Neutrophil (primary cell): ENCODE results near the gene MARVELD1.

Experiments used
- H3K27ac ChIP-seq: fragments of 200-600 bp; sonication (generic); 2 replicates; pipeline ENCODE4 v1.5.1; 2016; ENCODE audit warnings: mild to moderate bottlenecking, moderate library complexity
- H3K27me3 ChIP-seq: fragments of 200-600 bp; sonication (generic); 2 replicates; pipeline ENCODE4 v1.6.0; 2016; ENCODE audit warnings: mild to moderate bottlenecking
- H3K36me3 ChIP-seq: fragments of 200-600 bp; sonication (generic); 2 replicates; pipeline ENCODE4 v1.5.1; 2017
- H3K4me1 ChIP-seq, 2 experiments: fragments of 200-600 bp in 1 of 2; sonication (generic) in 1 of 2; 1 replicate in 1 of 2; 2 replicates in 1 of 2; pipeline versions ENCODE4 v1.5.1 to v1.6.1; 2013 to 2016; ENCODE audit warnings: low read depth in 1 of 2, low read length in 1 of 2, mild to moderate bottlenecking in 1 of 2, moderate library complexity in 1 of 2; ENCODE audit not compliant: control insufficient read depth in 1 of 2, insufficient read depth in 1 of 2
- H3K4me3 ChIP-seq, 2 experiments: fragments of 200-600 bp in 1 of 2; sonication (generic) in 1 of 2; 1 replicate in 1 of 2; 2 replicates in 1 of 2; pipeline ENCODE4 v1.5.1; 2013 to 2016; ENCODE audit warnings: low read depth in 1 of 2, low read length in 1 of 2, mild to moderate bottlenecking in 1 of 2, moderate library complexity in 1 of 2
- H3K9me3 ChIP-seq: fragments of 200-600 bp; sonication (generic); 2 replicates; pipeline ENCODE4 v1.5.1; 2016
- CTCF ChIP-seq: fragments of 200-600 bp; sonication (generic); IDR thresholded peaks from 2 replicates; pipeline ENCODE4 v1.5.1; 2016; ENCODE audit warnings: antibody characterized with exemption

Gene MARVELD1

GRCh38 chr10:97701438-97702069 is 12.0 kb upstream of the MARVELD1 start:
- Histone ChIP-seq H3K36me3 (no peaks in the 10 kb centered on the region), H3K4me1 (peaks cover 5 to 6% of the 10 kb centered on the region in 2 experiments), H3K4me3 (no peak overlapping the region), H3K27me3 (no peaks in the 10 kb centered on the region), H3K27ac (no peak overlapping the region), H3K9me3 (no peaks in the 10 kb centered on the region)
- TF ChIP-seq CTCF = peak; percentile 54

GRCh38 chr10:97703398-97704067 is 10.0 kb upstream of the MARVELD1 start:
- Histone ChIP-seq H3K9me3 (no peaks in the 10 kb centered on the region), H3K4me3 (no peak overlapping the region)
- no peak for TF ChIP-seq CTCF

GRCh38 chr10:97704341-97704740 is 9.2 kb upstream of the MARVELD1 start:
- no peak for TF ChIP-seq CTCF
- H3K27ac ChIP-seq = no peak overlapping the region
- no peaks in the 10 kb centered on the region for H3K36me3 ChIP-seq
- H3K27me3 ChIP-seq = no peaks in the 10 kb centered on the region
- H3K4me1 ChIP-seq = peaks cover 5 to 6% of the 10 kb centered on the region in 2 experiments
- H3K9me3 ChIP-seq = no peaks in the 10 kb centered on the region
- H3K4me3 ChIP-seq = no peak overlapping the region

More at GRCh38 chr10:97703398-97704067, 10.0 kb upstream of the MARVELD1 start:
- no peak overlapping the region for H3K27ac ChIP-seq
- no peaks in the 10 kb centered on the region for H3K27me3 ChIP-seq
- no peaks in the 10 kb centered on the region for H3K36me3 ChIP-seq
- peaks cover 5 to 6% of the 10 kb centered on the region in 2 experiments for H3K4me1 ChIP-seq

GRCh38 chr10:97705006-97705670 is 8.4 kb upstream of the MARVELD1 start:
- Histone ChIP-seq H3K27ac (no peak overlapping the region), H3K36me3 (no peaks in the 10 kb centered on the region), H3K4me3 (no peak overlapping the region), H3K4me1 (peaks cover 5 to 6% of the 10 kb centered on the region in 2 experiments), H3K27me3 (no peaks in the 10 kb centered on the region), H3K9me3 (no peaks in the 10 kb centered on the region)
- no peak for TF ChIP-seq CTCF

- Histone ChIP-seq H3K4me1 (peaks cover 7% of the 10 kb centered on the region in 2 experiments), H3K36me3 (no peaks in the 10 kb centered on the region), H3K27ac (no peak overlapping the region), H3K9me3 (no peaks in the 10 kb centered on the region), H3K4me3 (no peak overlapping the region), H3K27me3 (no peaks in the 10 kb centered on the region)
- TF ChIP-seq CTCF = no peak
Measured at GRCh38 chr10:97707134-97707861, 6.2 kb upstream of the MARVELD1 start.
